Endothelial cell of umbilical vein (primary cell): ENCODE data around the gene CCT3. TPM values are rescaled to one million over a fixed set of nuclear protein-coding genes. Genes with fewer than 3 reads are reported as not detected.

Experiments used
- BruUV-seq: library from RNA; stranded (reverse); fragments of 400-500 nt; replicated peaks from 2 replicates; lab custom pipeline; 2021; lab: Mats Ljungman, UMichigan
- CTCF ChIA-PET: fragments of 300-600, 350-600 bp; sonication (Branson Sonifier 250); formaldehyde crosslinking; loops from one replicate; lab custom pipeline; 2021; ENCODE audit warnings: antibody characterized with exemption, inconsistent platforms; lab: Charles Lee
- POLR2A ChIA-PET: fragments of 300-600, 350-600 bp; sonication (Branson Sonifier 250); formaldehyde crosslinking; loops from one replicate; lab custom pipeline; 2021; ENCODE audit warnings: antibody characterized with exemption, inconsistent platforms; lab: Charles Lee
- DNase-seq: peaks from one replicate; pipeline ENCODE4 v3.0.0-alpha.2; 2011; ENCODE audit warnings: low read depth, low spot score
- FAIRE-seq: peaks from 2 replicates; lab custom pipeline; 2011; peaks lifted over from hg19 to GRCh38; lab: Jason Lieb, UNC
- H2AFZ ChIP-seq: 2 replicates; pipeline ENCODE4 v1.6.0; 2012; ENCODE audit warnings: low read depth, low read length, control low read depth, inconsistent platforms
- H3K27ac ChIP-seq: 2 replicates; pipeline ENCODE4 v1.5.1; 2011; ENCODE audit warnings: low read depth, mild to moderate bottlenecking, control low read depth, low read length, moderate library complexity; ENCODE audit not compliant: insufficient read depth
- H3K27me3 ChIP-seq, 2 experiments: 2 replicates each; pipeline versions ENCODE4 v1.6.0 to v1.6.1; 2011; ENCODE audit warnings: low read length in 2 of 2, mixed read lengths in 1 of 2; ENCODE audit not compliant: control insufficient read depth in 2 of 2, insufficient read depth in 2 of 2
- H3K36me3 ChIP-seq, 2 experiments: 2 replicates in 1 of 2; 3 replicates in 1 of 2; pipeline ENCODE4 v1.5.1; 2011; ENCODE audit warnings: low read length in 2 of 2, mild to moderate bottlenecking in 1 of 2, moderate library complexity in 1 of 2; ENCODE audit not compliant: control insufficient read depth in 2 of 2, insufficient read depth in 2 of 2; ENCODE audit errors: extremely low read depth in 1 of 2
- H3K4me1 ChIP-seq: 3 replicates; pipeline ENCODE4 v1.5.1; 2011; ENCODE audit warnings: mild to moderate bottlenecking, low read length; ENCODE audit not compliant: control insufficient read depth, insufficient read depth; ENCODE audit errors: extremely low read depth
- H3K4me2 ChIP-seq: 2 replicates; pipeline ENCODE4 v1.6.1; 2011; ENCODE audit warnings: low read length, control low read depth, mixed read lengths; ENCODE audit not compliant: insufficient read depth
- H3K4me3 ChIP-seq, 3 experiments: fragments of 200-600 bp in 1 of 3; sonication (generic), shearing (Covaris generic) in 1 of 3; replicated peaks in 1 of 3; 2 replicates each; pipeline ENCODE4 v1.5.1; 2011 to 2016; ENCODE audit warnings: control low read depth in 3 of 3, low read length in 3 of 3, mild to moderate bottlenecking in 2 of 3, inconsistent platforms in 1 of 3, low read depth in 1 of 3, moderate library complexity in 1 of 3; ENCODE audit not compliant: insufficient read depth in 1 of 3
- H3K79me2 ChIP-seq: 2 replicates; pipeline ENCODE4 v1.6.0; 2012; ENCODE audit warnings: low read length, inconsistent platforms; ENCODE audit not compliant: control insufficient read depth, insufficient read depth
- H3K9ac ChIP-seq: replicated peaks from 2 replicates; pipeline ENCODE3; 2011; ENCODE audit warnings: low read length, control low read depth; ENCODE audit not compliant: insufficient read depth; ENCODE audit errors: extremely low read depth
- H3K9me1 ChIP-seq: replicated peaks from 3 replicates; pipeline ENCODE4 v1.6.0; 2011; ENCODE audit warnings: mild to moderate bottlenecking, low read length; ENCODE audit not compliant: control insufficient read depth, insufficient read depth; ENCODE audit errors: extremely low read depth
- H3K9me3 ChIP-seq: replicated peaks from 2 replicates; pipeline ENCODE4 v1.5.1; 2012; ENCODE audit warnings: low read length, inconsistent platforms; ENCODE audit not compliant: control insufficient read depth, insufficient read depth
- H4K20me1 ChIP-seq: replicated peaks from 2 replicates; pipeline ENCODE3; 2011; ENCODE audit warnings: mild to moderate bottlenecking, low read length; ENCODE audit not compliant: control insufficient read depth, insufficient read depth; ENCODE audit errors: extremely low read depth
- EZH2 ChIP-seq: IDR thresholded peaks from 2 replicates; pipeline ENCODE4 v1.6.1; 2012; ENCODE audit warnings: borderline replicate concordance, low read depth, mild to moderate bottlenecking, moderate library complexity, low read length, inconsistent platforms; ENCODE audit not compliant: severe bottlenecking
- FOS ChIP-seq: IDR thresholded peaks from 2 replicates; pipeline ENCODE4 v1.6.1; 2011; ENCODE audit warnings: mild to moderate bottlenecking, low read length, moderate library complexity, borderline replicate concordance; ENCODE audit not compliant: insufficient read depth
- GATA2 ChIP-seq: IDR thresholded peaks from 2 replicates; pipeline ENCODE4 v1.7.0; 2011; ENCODE audit warnings: low read depth, mild to moderate bottlenecking, moderate library complexity, mixed read lengths, low read length; ENCODE audit not compliant: insufficient read length, insufficient read depth
- JUN ChIP-seq: IDR thresholded peaks from 2 replicates; pipeline ENCODE4 v1.6.1; 2011; ENCODE audit warnings: borderline replicate concordance, low read depth; ENCODE audit not compliant: insufficient read length, insufficient read depth
- MYC ChIP-seq: IDR thresholded peaks from one replicate; pipeline ENCODE4 v1.6.1; 2011; ENCODE audit warnings: mild to moderate bottlenecking, low read depth, low read length
- POLR2A ChIP-seq: IDR thresholded peaks from 2 replicates; pipeline ENCODE4 v1.6.1; 2012; ENCODE audit warnings: low read depth, mild to moderate bottlenecking, control low read depth, low read length
- POLR2AphosphoS5 ChIP-seq: IDR thresholded peaks from 2 replicates; pipeline ENCODE4 v1.6.1; 2012; ENCODE audit warnings: low read depth, mild to moderate bottlenecking, control low read depth, low read length, moderate library complexity; ENCODE audit not compliant: insufficient read depth
- dilution Hi-C: fragments of 300-500 bp; cut with MboI; formaldehyde crosslinking; loops from one replicate; pipeline ENCODE4 v1.15.0; 2019; ENCODE audit warnings: low sequenced_read_pairs; ENCODE audit not compliant: extremely low pct_ligation_motif_present
- intact Hi-C: fragments of 100-400 bp; cut with micrococcal nuclease; formaldehyde crosslinking; loops from one replicate; pipeline ENCODE4 v1.10.0; 2022
- polyA plus RNA-seq, 4 experiments: library from polyadenylated mRNA; depleted of rRNA in 3 of 4; stranded (reverse) in 3 of 4; unstranded in 1 of 4; fragments of >200 nt; gene quantifications; 2 replicates each; pipeline versions ENCODE4 v1.2.1 to v1.2.3, GENCODE V29; 2011 to 2012; ENCODE audit warnings: missing spikeins in 1 of 4
- total RNA-seq: library from RNA; stranded (reverse); gene quantifications from 2 replicates; pipeline ENCODE4 v1.2.3, GENCODE V29; 2021
- TF ChIP-seq, protein P1 (sequence below), 2 donors: IDR thresholded peaks; 1 replicate in 1 of 2; 2 replicates in 1 of 2; pipeline ENCODE4 v1.5.1; 2011; ENCODE audit warnings: low read length in 2 of 2, mild to moderate bottlenecking in 2 of 2, moderate library complexity in 2 of 2, control low read depth in 1 of 2, inconsistent platforms in 1 of 2, low read depth in 1 of 2; ENCODE audit not compliant: insufficient read depth in 1 of 2; ENCODE audit errors: extremely low read depth in 1 of 2
- TF ChIP-seq, protein P2 (sequence below): IDR thresholded peaks from 2 replicates; pipeline ENCODE4 v1.6.1; 2011; ENCODE audit not compliant: insufficient read depth, insufficient read length

CCT3 gene
- total and polyA plus RNA-seq, 2 donors (not counting 3 experiments of a cell fraction or from before 2014, with no cell fraction given), result 276 to 367 TPM

DNA sequence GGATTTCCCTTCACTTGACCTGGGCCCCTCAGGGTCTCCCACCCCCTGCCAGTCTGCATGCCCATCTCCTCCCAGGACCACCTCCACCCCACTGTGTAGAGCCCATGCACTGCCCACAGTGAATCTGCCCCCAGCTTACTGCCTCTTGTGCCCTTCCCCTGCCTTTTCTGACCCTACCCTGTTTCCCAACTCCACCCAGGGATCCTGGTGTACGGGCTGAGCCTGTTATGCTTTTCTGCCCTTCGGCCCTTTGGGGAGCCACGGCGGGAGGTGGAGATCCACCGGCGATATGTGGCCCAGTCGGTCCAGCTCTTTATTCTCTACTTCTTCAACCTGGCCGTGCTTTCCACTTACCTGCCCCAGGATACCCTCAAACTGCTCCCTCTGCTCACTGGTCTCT, 52.0 kb downstream of the CCT3 start:
- no peak overlapping the region for H3K27ac ChIP-seq
- H3K36me3 ChIP-seq, result peaks cover 0 to 2% of the 10 kb centered on the region in 2 experiments
- peaks cover 15% of the 10 kb centered on the region for H3K79me2 ChIP-seq
- dilution Hi-C loops, result no loop called here
- no peak overlapping the region for H2AFZ ChIP-seq
- H3K4me2 ChIP-seq, result no peak overlapping the region
- no peaks in the 10 kb centered on the region for H3K9me3 ChIP-seq
- H3K9me1 ChIP-seq, result no peaks in the 10 kb centered on the region
- CTCF ChIA-PET, result interaction anchor here (0.7 kb wide), 1 partner anchor 34 kb away, joined by 3 read pairs; no protein-coding TSS in a partner anchor
- no peak overlapping the region for H3K9ac ChIP-seq
- no TSS peak for BruUV-seq
- peaks cover under 1% of the 10 kb centered on the region for H4K20me1 ChIP-seq
- FAIRE-seq (no peak), DNase-seq (no peak)
- TF ChIP-seq, protein P1, sequence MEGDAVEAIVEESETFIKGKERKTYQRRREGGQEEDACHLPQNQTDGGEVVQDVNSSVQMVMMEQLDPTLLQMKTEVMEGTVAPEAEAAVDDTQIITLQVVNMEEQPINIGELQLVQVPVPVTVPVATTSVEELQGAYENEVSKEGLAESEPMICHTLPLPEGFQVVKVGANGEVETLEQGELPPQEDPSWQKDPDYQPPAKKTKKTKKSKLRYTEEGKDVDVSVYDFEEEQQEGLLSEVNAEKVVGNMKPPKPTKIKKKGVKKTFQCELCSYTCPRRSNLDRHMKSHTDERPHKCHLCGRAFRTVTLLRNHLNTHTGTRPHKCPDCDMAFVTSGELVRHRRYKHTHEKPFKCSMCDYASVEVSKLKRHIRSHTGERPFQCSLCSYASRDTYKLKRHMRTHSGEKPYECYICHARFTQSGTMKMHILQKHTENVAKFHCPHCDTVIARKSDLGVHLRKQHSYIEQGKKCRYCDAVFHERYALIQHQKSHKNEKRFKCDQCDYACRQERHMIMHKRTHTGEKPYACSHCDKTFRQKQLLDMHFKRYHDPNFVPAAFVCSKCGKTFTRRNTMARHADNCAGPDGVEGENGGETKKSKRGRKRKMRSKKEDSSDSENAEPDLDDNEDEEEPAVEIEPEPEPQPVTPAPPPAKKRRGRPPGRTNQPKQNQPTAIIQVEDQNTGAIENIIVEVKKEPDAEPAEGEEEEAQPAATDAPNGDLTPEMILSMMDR (IDR thresholded peaks at IDR 0.05; ENCODE audit: extremely low read depth in 1 of 2, insufficient read depth in 1 of 2, low read depth in 1 of 2, low read length in 2 of 2), result no peak
- TF ChIP-seq POLR2AphosphoS5, result no peak
- TF ChIP-seq JUN, result no peak
- TF ChIP-seq FOS, result no peak
- TF ChIP-seq EZH2, result no peak
- TF ChIP-seq, protein P2, sequence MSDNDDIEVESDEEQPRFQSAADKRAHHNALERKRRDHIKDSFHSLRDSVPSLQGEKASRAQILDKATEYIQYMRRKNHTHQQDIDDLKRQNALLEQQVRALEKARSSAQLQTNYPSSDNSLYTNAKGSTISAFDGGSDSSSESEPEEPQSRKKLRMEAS, result no peak
- no peak for TF ChIP-seq POLR2A
- no peak for TF ChIP-seq MYC
- no peak for TF ChIP-seq GATA2
- intact Hi-C loops, result no loop called here
- H3K4me3 ChIP-seq, result no peak overlapping the region
- POLR2A ChIA-PET, result no interaction called here
- peaks cover 15% of the 10 kb centered on the region for H3K4me1 ChIP-seq
- no peaks in the 10 kb centered on the region for H3K27me3 ChIP-seq
